Peyer's patch (tissue), 4 donors: Measurements from ENCODE around the gene MMAB.

Source experiments
- CTCF ChIP-seq, 6 experiments: fragments of 450-650 bp in 4 of 6; fragments of 200-600 bp in 2 of 6; sonication (generic) in 1 of 6; IDR thresholded peaks; one replicate each; pipeline ENCODE4 v1.5.1; 2017 to 2019; ENCODE audit warnings: antibody characterized with exemption in 6 of 6, mild to moderate bottlenecking in 3 of 6, moderate library complexity in 1 of 6
- POLR2A ChIP-seq, 2 donors: fragments of 450-650 bp; IDR thresholded peaks; one replicate each; pipeline ENCODE4 v1.5.1; 2017; ENCODE audit warnings: antibody characterized with exemption in 2 of 2, mild to moderate bottlenecking in 2 of 2, moderate library complexity in 2 of 2

GRCh38 chr12:109504068-109504467 lies 69.2 kb downstream of the MMAB start:
- no peak for TF ChIP-seq CTCF (IDR thresholded peaks at IDR 0.05)
- no peak for TF ChIP-seq POLR2A (IDR thresholded peaks at IDR 0.05)
